EH (cell line): ENCODE results near the gene OR14A16.

ENCODE experiments used
- DNase-seq: peaks from one replicate; pipeline ENCODE4 v3.0.0-alpha.2; 2015; ENCODE audit warnings: low read depth

OR14A16 gene

GRCh38 chr1:247824023-247824422 is at the start of gene OR14A16:
Gene OR14A16, minus strand, starts transcription at chr1:247824119. Its CDS starts 8,390 bp downstream, at chr1:247815729.
- DNase-seq, result no peak

- DNase-seq, result no peak
Measured at GRCh38 chr1:247865416-247865815, 41.5 kb upstream of the OR14A16 start.

GRCh38 chr1:247864644-247865043 is 40.7 kb upstream of the OR14A16 start:
- DNase-seq, result no peak

GRCh38 chr1:247862756-247863155 is 38.8 kb upstream of the OR14A16 start:
- DNase-seq, result no peak

- no peak for DNase-seq
Measured at GRCh38 chr1:247857985-247858619, 34.2 kb upstream of the OR14A16 start.

GRCh38 chr1:247857069-247857984 is 33.4 kb upstream of the OR14A16 start, which contains the start of gene TRIM58:
Gene TRIM58, plus strand, starts transcription at chr1:247857187. Its CDS starts 60 bp downstream, at chr1:247857247.
- DNase-seq, result no peak

GRCh38 chr1:247855911-247856310 is 32.0 kb upstream of the OR14A16 start:
- DNase-seq, result no peak

- no peak for DNase-seq
Measured at GRCh38 chr1:247854899-247855545, 31.1 kb upstream of the OR14A16 start.

GRCh38 chr1:247849616-247850015 is 25.7 kb upstream of the OR14A16 start:
- no peak for DNase-seq

- no peak for DNase-seq
Measured at GRCh38 chr1:247848346-247848745, 24.4 kb upstream of the OR14A16 start.

- DNase-seq, result no peak
Measured at GRCh38 chr1:247845693-247846017, 21.7 kb upstream of the OR14A16 start.

GRCh38 chr1:247845011-247845692 is 21.2 kb upstream of the OR14A16 start:
- no peak for DNase-seq

GRCh38 chr1:247843411-247843810 is 19.5 kb upstream of the OR14A16 start:
- no peak for DNase-seq

- DNase-seq, result no peak
Measured at GRCh38 chr1:247841796-247842195, 17.9 kb upstream of the OR14A16 start, which contains the start of gene OR11L1. Gene OR11L1, minus strand, starts transcription at chr1:247841896. Its CDS starts 0 bp downstream, at chr1:247841896.

GRCh38 chr1:247840818-247841217 is 16.9 kb upstream of the OR14A16 start:
- no peak for DNase-seq

GRCh38 chr1:247833601-247834000 is 9.7 kb upstream of the OR14A16 start:
- no peak for DNase-seq

GRCh38 chr1:247829656-247830055 is 5.7 kb upstream of the OR14A16 start:
- no peak for DNase-seq

GRCh38 chr1:247825362-247825761 is 1.4 kb upstream of the OR14A16 start:
- DNase-seq, result no peak

- no peak for DNase-seq
Measured at GRCh38 chr1:247822060-247822459, 1.9 kb downstream of the OR14A16 start.

- DNase-seq, result no peak
Measured at GRCh38 chr1:247812637-247813036, 11.3 kb downstream of the OR14A16 start.

GRCh38 chr1:247797518-247797917 is 26.4 kb downstream of the OR14A16 start:
- no peak for DNase-seq

GRCh38 chr1:247769603-247770002 is 54.3 kb downstream of the OR14A16 start:
- DNase-seq, result no peak
